Gastrocnemius medialis (tissue), 4 donors: ENCODE data around the gene MIPOL1. TPM values are rescaled to one million over a fixed set of nuclear protein-coding genes. Genes with fewer than 3 reads are reported as not detected.

Experiments
- ATAC-seq, 2 donors: fragments of 150-250 bp; one replicate each; pipeline ENCODE4 v1.9.1; 2016
- DNase-seq, 2 donors: peaks; one replicate each; pipeline ENCODE4 v3.0.0-alpha.2; 2019
- H3K27ac ChIP-seq, 4 donors: fragments of 200-600 bp; sonication (generic); 1 replicate in 1 of 4; 2 replicates in 3 of 4; pipeline ENCODE4 v1.5.1; 2016 to 2018; ENCODE audit warnings: mild to moderate bottlenecking in 2 of 4, moderate library complexity in 1 of 4
- H3K27me3 ChIP-seq, 3 donors: fragments of 200-600 bp; sonication (generic) in 2 of 3; 1 replicate in 1 of 3; 2 replicates in 2 of 3; pipeline versions ENCODE4 v1.5.1 to v1.6.0; 2016 to 2019; ENCODE audit warnings: mild to moderate bottlenecking in 1 of 3, moderate library complexity in 1 of 3
- H3K36me3 ChIP-seq, 2 donors: fragments of 200-600 bp; sonication (generic) in 1 of 2; one replicate each; pipeline ENCODE4 v1.5.1; 2017 to 2018
- H3K4me1 ChIP-seq, 2 donors: fragments of 200-600 bp; sonication (generic) in 1 of 2; one replicate each; pipeline ENCODE4 v1.5.1; 2016 to 2017; ENCODE audit warnings: mild to moderate bottlenecking in 2 of 2
- H3K4me3 ChIP-seq, 4 donors: fragments of 200-600 bp; sonication (generic) in 3 of 4; 1 replicate in 1 of 4; 2 replicates in 3 of 4; pipeline ENCODE4 v1.5.1; 2016 to 2019; ENCODE audit warnings: mild to moderate bottlenecking in 2 of 4
- H3K9me3 ChIP-seq, 3 donors: fragments of 200-600 bp; sonication (generic) in 2 of 3; 1 replicate in 1 of 3; 2 replicates in 2 of 3; pipeline ENCODE4 v1.5.1; 2016 to 2019
- CTCF ChIP-seq, 5 experiments: fragments of 450-650 bp in 3 of 5; fragments of 200-600 bp in 2 of 5; sonication (generic) in 2 of 5; IDR thresholded peaks in 4 of 5; conservative IDR thresholded peaks in 1 of 5; 1 replicate in 4 of 5; 2 replicates in 1 of 5; pipeline ENCODE4 v1.5.1; 2016 to 2019; ENCODE audit warnings: antibody characterized with exemption in 5 of 5, mild to moderate bottlenecking in 3 of 5, moderate library complexity in 3 of 5
- POLR2A ChIP-seq, 2 donors: fragments of 450-650 bp; IDR thresholded peaks; one replicate each; pipeline ENCODE4 v1.6.1; 2017; ENCODE audit warnings: antibody characterized with exemption in 2 of 2, mild to moderate bottlenecking in 2 of 2, moderate library complexity in 2 of 2
- in situ Hi-C, 4 donors: fragments of 200-750 bp; cut with MboI; loops; one replicate each; pipeline versions ENCODE4 v1.15.0 to v1.8.0; 2017; ENCODE audit warnings: low sequenced_read_pairs in 4 of 4
- intact Hi-C: fragments of 100-400 bp; cut with DNase I; formaldehyde crosslinking; loops from one replicate; pipeline ENCODE4 v1.15.1; 2023; ENCODE audit warnings: low total_unique reads
- total RNA-seq, 4 donors: library from RNA; depleted of rRNA; stranded (reverse); fragments of >200 nt; gene quantifications; one replicate each; pipeline versions ENCODE4 v1.1.0 to v1.2.3, GENCODE V29; 2016

Gene MIPOL1
- total RNA-seq, 4 donors from 2014 or later: 3.1 to 13.7 (median 4.1) TPM

- intact Hi-C loops: no loop called here
- DNase-seq: no peak
- in situ Hi-C loops: loop anchor here in 1 of 4 donors (25.0 kb wide), 1 partner anchor 625 kb away; no protein-coding TSS in a partner anchor
These were observed 64.9 kb downstream of the MIPOL1 start for GRCh38 chr14:37262649-37263048.

GRCh38 chr14:37263656-37264236 lies 66.0 kb downstream of the MIPOL1 start:
- no peaks in the 10 kb centered on the region for H3K27me3 ChIP-seq
- ATAC-seq: no peak
- in situ Hi-C loops: loop anchor here in 1 of 4 donors (25.0 kb wide), 1 partner anchor 624 kb away; no protein-coding TSS in a partner anchor
- intact Hi-C loops: no loop called here
- peaks cover 0 to 6% of the 10 kb centered on the region in 2 donors for H3K36me3 ChIP-seq
- no peak overlapping the region for H3K27ac ChIP-seq
- no peak for DNase-seq
- no peak overlapping the region for H3K4me3 ChIP-seq
- H3K9me3 ChIP-seq: no peaks in the 10 kb centered on the region
- H3K4me1 ChIP-seq: no peaks in the 10 kb centered on the region
- TF ChIP-seq CTCF (IDR thresholded peaks at IDR 0.05 in 4 of 5, conservative IDR thresholded peaks at IDR 0.05 in 1 of 5): no peak
- TF ChIP-seq POLR2A (IDR thresholded peaks at IDR 0.05): no peak

More at GRCh38 chr14:37262649-37263048, 64.9 kb downstream of the MIPOL1 start:
- Histone ChIP-seq H3K27ac (no peak overlapping the region), H3K36me3 (peaks cover 0 to 5% of the 10 kb centered on the region in 2 donors), H3K27me3 (no peaks in the 10 kb centered on the region), H3K4me1 (no peaks in the 10 kb centered on the region), H3K9me3 (no peaks in the 10 kb centered on the region), H3K4me3 (no peak overlapping the region)
- TF ChIP-seq POLR2A (IDR thresholded peaks at IDR 0.05) (no peak), CTCF (IDR thresholded peaks at IDR 0.05 in 4 of 5, conservative IDR thresholded peaks at IDR 0.05 in 1 of 5) (no peak)
- no peak for ATAC-seq

GRCh38 chr14:37268788-37269187 lies 71.1 kb downstream of the MIPOL1 start:
- no peak for TF ChIP-seq CTCF (IDR thresholded peaks at IDR 0.05 in 4 of 5, conservative IDR thresholded peaks at IDR 0.05 in 1 of 5)
- no peak for TF ChIP-seq POLR2A (IDR thresholded peaks at IDR 0.05)
- intact Hi-C loops (no loop called here), in situ Hi-C loops (loop anchor here in 1 of 4 donors (25.0 kb wide), 1 partner anchor 619 kb away; no protein-coding TSS in a partner anchor)
- no peak for ATAC-seq
- Histone ChIP-seq H3K27me3 (no peaks in the 10 kb centered on the region), H3K36me3 (peaks cover 0 to 6% of the 10 kb centered on the region in 2 donors), H3K9me3 (no peaks in the 10 kb centered on the region), H3K4me3 (no peak overlapping the region), H3K4me1 (no peaks in the 10 kb centered on the region), H3K27ac (no peak overlapping the region)
- no peak for DNase-seq

- no peaks in the 10 kb centered on the region for H3K4me1 ChIP-seq
- no peak for TF ChIP-seq POLR2A (IDR thresholded peaks at IDR 0.05)
- intact Hi-C loops: no loop called here
- no peaks in the 10 kb centered on the region for H3K27me3 ChIP-seq
- no peak overlapping the region for H3K27ac ChIP-seq
- DNase-seq (no peak), ATAC-seq (no peak)
- no peak overlapping the region for H3K4me3 ChIP-seq
- H3K9me3 ChIP-seq: no peaks in the 10 kb centered on the region
- H3K36me3 ChIP-seq: peaks cover 0 to 6% of the 10 kb centered on the region in 2 donors
- in situ Hi-C loops: loop anchor here in 1 of 4 donors (25.0 kb wide), 1 partner anchor 617 kb away; no protein-coding TSS in a partner anchor
These were observed 72.9 kb downstream of the MIPOL1 start for GRCh38 chr14:37270629-37271028.

GRCh38 chr14:37272569-37272968 lies 74.8 kb downstream of the MIPOL1 start:
- H3K4me1 ChIP-seq: no peaks in the 10 kb centered on the region
- H3K36me3 ChIP-seq: peaks cover 0 to 2% of the 10 kb centered on the region in 2 donors
- H3K4me3 ChIP-seq: no peak overlapping the region
- no peaks in the 10 kb centered on the region for H3K27me3 ChIP-seq
- intact Hi-C loops (no loop called here), in situ Hi-C loops (loop anchor here in 1 of 4 donors (25.0 kb wide), 1 partner anchor 615 kb away; no protein-coding TSS in a partner anchor)
- TF ChIP-seq POLR2A (IDR thresholded peaks at IDR 0.05) (no peak), CTCF (IDR thresholded peaks at IDR 0.05 in 4 of 5, conservative IDR thresholded peaks at IDR 0.05 in 1 of 5) (no peak)
- no peak for DNase-seq
- H3K9me3 ChIP-seq: no peaks in the 10 kb centered on the region
- no peak for ATAC-seq
- H3K27ac ChIP-seq: no peak overlapping the region
